ENCODE results near the gene SPINK4. TPM values are rescaled to one million over a fixed set of nuclear protein-coding genes. Genes with fewer than 3 reads are reported as not detected.

SPINK4 gene
- total RNA-seq, 1 experiment from 2014 or later = not detected

DNA sequence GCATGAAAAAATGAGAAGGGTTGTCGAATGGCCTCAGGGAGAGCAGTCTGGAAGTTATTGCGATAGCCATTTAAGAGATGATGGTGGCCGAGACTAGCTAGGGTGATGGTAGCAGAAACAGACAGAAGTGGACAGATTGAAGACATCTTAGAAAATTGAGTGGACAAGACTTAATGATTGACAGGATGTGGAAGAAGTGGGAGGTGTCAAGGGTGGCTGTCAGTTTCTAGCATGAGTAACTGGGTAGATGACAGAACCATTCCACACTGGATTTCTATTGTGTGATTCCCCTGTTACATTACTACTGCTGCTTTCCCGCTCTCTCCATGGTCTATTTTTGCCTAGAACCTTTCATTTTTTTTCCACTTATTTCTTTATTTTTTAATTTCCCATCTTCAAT is 37.5 kb downstream of the SPINK4 start:
- ATAC-seq (no peak), DNase-seq (ENCODE audit: low spot score) (no peak)
- H3K27ac Mint-ChIP-seq = no peak overlapping the region
- no peaks in the 10 kb centered on the region for H3K4me1 Mint-ChIP-seq
- CTCF ChIA-PET = no interaction called here
- POLR2A ChIA-PET = no interaction called here
- H3K36me3 Mint-ChIP-seq = peaks cover 51% of the 10 kb centered on the region
- H3K27me3 Mint-ChIP-seq (ENCODE audit: low read depth) = no peaks in the 10 kb centered on the region
- no peaks in the 10 kb centered on the region for H3K9me3 Mint-ChIP-seq
- no peak overlapping the region for H3K4me3 Mint-ChIP-seq
- TF ChIP-seq ZNF219 (CRISPR knock-in tag; IDR thresholded peaks at IDR 0.05; ENCODE audit: borderline replicate concordance) = no peak
- TF ChIP-seq, protein P1, sequence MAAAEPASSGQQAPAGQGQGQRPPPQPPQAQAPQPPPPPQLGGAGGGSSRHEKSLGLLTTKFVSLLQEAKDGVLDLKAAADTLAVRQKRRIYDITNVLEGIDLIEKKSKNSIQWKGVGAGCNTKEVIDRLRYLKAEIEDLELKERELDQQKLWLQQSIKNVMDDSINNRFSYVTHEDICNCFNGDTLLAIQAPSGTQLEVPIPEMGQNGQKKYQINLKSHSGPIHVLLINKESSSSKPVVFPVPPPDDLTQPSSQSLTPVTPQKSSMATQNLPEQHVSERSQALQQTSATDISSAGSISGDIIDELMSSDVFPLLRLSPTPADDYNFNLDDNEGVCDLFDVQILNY (CRISPR knock-in tag; IDR thresholded peaks at IDR 0.05) = no peak
- no peak for TF ChIP-seq EMX1 (CRISPR knock-in tag; IDR thresholded peaks at IDR 0.05)
- TF ChIP-seq ZNF138 (CRISPR knock-in tag; conservative IDR thresholded peaks at IDR 0.05) = no peak
- TF ChIP-seq, protein P2, sequence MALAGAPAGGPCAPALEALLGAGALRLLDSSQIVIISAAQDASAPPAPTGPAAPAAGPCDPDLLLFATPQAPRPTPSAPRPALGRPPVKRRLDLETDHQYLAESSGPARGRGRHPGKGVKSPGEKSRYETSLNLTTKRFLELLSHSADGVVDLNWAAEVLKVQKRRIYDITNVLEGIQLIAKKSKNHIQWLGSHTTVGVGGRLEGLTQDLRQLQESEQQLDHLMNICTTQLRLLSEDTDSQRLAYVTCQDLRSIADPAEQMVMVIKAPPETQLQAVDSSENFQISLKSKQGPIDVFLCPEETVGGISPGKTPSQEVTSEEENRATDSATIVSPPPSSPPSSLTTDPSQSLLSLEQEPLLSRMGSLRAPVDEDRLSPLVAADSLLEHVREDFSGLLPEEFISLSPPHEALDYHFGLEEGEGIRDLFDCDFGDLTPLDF (CRISPR knock-in tag; IDR thresholded peaks at IDR 0.05) = no peak
- TF ChIP-seq, protein P3, sequence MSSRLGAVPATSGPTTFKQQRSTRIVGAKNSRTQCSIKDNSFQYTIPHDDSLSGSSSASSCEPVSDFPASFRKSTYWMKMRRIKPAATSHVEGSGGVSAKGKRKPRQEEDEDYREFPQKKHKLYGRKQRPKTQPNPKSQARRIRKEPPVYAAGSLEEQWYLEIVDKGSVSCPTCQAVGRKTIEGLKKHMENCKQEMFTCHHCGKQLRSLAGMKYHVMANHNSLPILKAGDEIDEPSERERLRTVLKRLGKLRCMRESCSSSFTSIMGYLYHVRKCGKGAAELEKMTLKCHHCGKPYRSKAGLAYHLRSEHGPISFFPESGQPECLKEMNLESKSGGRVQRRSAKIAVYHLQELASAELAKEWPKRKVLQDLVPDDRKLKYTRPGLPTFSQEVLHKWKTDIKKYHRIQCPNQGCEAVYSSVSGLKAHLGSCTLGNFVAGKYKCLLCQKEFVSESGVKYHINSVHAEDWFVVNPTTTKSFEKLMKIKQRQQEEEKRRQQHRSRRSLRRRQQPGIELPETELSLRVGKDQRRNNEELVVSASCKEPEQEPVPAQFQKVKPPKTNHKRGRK (CRISPR knock-in tag; IDR thresholded peaks at IDR 0.05; ENCODE audit: borderline replicate concordance) = no peak
- no peak for TF ChIP-seq RELA (CRISPR knock-in tag; IDR thresholded peaks at IDR 0.05; ENCODE audit: borderline replicate concordance)
- TF ChIP-seq, protein P4, sequence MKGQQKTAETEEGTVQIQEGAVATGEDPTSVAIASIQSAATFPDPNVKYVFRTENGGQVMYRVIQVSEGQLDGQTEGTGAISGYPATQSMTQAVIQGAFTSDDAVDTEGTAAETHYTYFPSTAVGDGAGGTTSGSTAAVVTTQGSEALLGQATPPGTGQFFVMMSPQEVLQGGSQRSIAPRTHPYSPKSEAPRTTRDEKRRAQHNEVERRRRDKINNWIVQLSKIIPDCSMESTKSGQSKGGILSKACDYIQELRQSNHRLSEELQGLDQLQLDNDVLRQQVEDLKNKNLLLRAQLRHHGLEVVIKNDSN (CRISPR knock-in tag; IDR thresholded peaks at IDR 0.05) = no peak
- TF ChIP-seq ATF6 (CRISPR knock-in tag; IDR thresholded peaks at IDR 0.05) = no peak
- TF ChIP-seq, protein P5, sequence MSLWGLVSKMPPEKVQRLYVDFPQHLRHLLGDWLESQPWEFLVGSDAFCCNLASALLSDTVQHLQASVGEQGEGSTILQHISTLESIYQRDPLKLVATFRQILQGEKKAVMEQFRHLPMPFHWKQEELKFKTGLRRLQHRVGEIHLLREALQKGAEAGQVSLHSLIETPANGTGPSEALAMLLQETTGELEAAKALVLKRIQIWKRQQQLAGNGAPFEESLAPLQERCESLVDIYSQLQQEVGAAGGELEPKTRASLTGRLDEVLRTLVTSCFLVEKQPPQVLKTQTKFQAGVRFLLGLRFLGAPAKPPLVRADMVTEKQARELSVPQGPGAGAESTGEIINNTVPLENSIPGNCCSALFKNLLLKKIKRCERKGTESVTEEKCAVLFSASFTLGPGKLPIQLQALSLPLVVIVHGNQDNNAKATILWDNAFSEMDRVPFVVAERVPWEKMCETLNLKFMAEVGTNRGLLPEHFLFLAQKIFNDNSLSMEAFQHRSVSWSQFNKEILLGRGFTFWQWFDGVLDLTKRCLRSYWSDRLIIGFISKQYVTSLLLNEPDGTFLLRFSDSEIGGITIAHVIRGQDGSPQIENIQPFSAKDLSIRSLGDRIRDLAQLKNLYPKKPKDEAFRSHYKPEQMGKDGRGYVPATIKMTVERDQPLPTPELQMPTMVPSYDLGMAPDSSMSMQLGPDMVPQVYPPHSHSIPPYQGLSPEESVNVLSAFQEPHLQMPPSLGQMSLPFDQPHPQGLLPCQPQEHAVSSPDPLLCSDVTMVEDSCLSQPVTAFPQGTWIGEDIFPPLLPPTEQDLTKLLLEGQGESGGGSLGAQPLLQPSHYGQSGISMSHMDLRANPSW (CRISPR knock-in tag; conservative IDR thresholded peaks at IDR 0.05; ENCODE audit: low read depth) = no peak
- TF ChIP-seq TEAD1 (CRISPR knock-in tag; IDR thresholded peaks at IDR 0.05) = no peak
- no peak for TF ChIP-seq USF2 (CRISPR knock-in tag; IDR thresholded peaks at IDR 0.05)
- no peak for TF ChIP-seq ZNF281 (CRISPR knock-in tag; IDR thresholded peaks at IDR 0.05)
- TF ChIP-seq NR1H2 (CRISPR knock-in tag; IDR thresholded peaks at IDR 0.05) = no peak
- TF ChIP-seq JUN (CRISPR knock-in tag; IDR thresholded peaks at IDR 0.05) = no peak
- no peak for TF ChIP-seq AR (CRISPR knock-in tag; IDR thresholded peaks at IDR 0.05)
- TF ChIP-seq ZNF532 (CRISPR knock-in tag; IDR thresholded peaks at IDR 0.05; ENCODE audit: borderline replicate concordance) = no peak
